HG03469 (cell line): Measurements from ENCODE around the gene MEIS1.
"Not testable (repeated sequence)": the region's sequence is repeated elsewhere in the genome, so short reads cannot be mapped to it uniquely, and the experiment has no call there.

Source experiments
- ATAC-seq: cut with Tn5 transposase; IDR thresholded peaks from one replicate; pipeline ENCODE4 v1.9.1; 2021; ENCODE audit warnings: mild to moderate bottlenecking, moderate library complexity, moderate number of reproducible peaks; ENCODE audit not compliant: unreplicated experiment

The MEIS1 gene

GRCh38 chr2:66434679-66435548 is at the start of gene MEIS1:
MEIS1 (plus strand) TSS chr2:66435125; CDS start chr2:66435857, 732 bp downstream.
- ATAC-seq = no peak

GRCh38 chr2:66387016-66387753 is 47.7 kb upstream of the MEIS1 start:
- no peak for ATAC-seq

GRCh38 chr2:66389651-66390131 is 45.2 kb upstream of the MEIS1 start:
- ATAC-seq = peak; percentile 42

- ATAC-seq = no peak
These were observed 44.8 kb upstream of the MEIS1 start for GRCh38 chr2:66390152-66390551.

- no peak for ATAC-seq
These were observed 44.1 kb upstream of the MEIS1 start for GRCh38 chr2:66390811-66391210.

- not testable (repeated sequence) for ATAC-seq
These were observed 43.7 kb upstream of the MEIS1 start for GRCh38 chr2:66391240-66391639.

- no peak for ATAC-seq
These were observed 29.5 kb upstream of the MEIS1 start for GRCh38 chr2:66405473-66405872.

GRCh38 chr2:66408905-66409304 is 26.0 kb upstream of the MEIS1 start:
- ATAC-seq = no peak

GRCh38 chr2:66412874-66413273 is 22.1 kb upstream of the MEIS1 start:
- ATAC-seq = no peak

- ATAC-seq = no peak
These were observed 20.0 kb upstream of the MEIS1 start for GRCh38 chr2:66414896-66415295.

GRCh38 chr2:66418381-66418780 is 16.5 kb upstream of the MEIS1 start:
- ATAC-seq = no peak

- no peak for ATAC-seq
These were observed 13.3 kb upstream of the MEIS1 start for GRCh38 chr2:66421612-66422011.

GRCh38 chr2:66423391-66424124 is 11.4 kb upstream of the MEIS1 start:
- ATAC-seq = no peak

- ATAC-seq = no peak
These were observed 8.4 kb upstream of the MEIS1 start for GRCh38 chr2:66426244-66427111.

- ATAC-seq = no peak
These were observed 7.6 kb upstream of the MEIS1 start for GRCh38 chr2:66427300-66427699.

GRCh38 chr2:66428986-66429612 is 5.8 kb upstream of the MEIS1 start:
- no peak for ATAC-seq

- no peak for ATAC-seq
These were observed 5.0 kb upstream of the MEIS1 start for GRCh38 chr2:66429693-66430504.

- ATAC-seq = no peak
These were observed 4.2 kb upstream of the MEIS1 start for GRCh38 chr2:66430505-66431273.
